ENCODE results near the gene FIGNL2.

DNA sequence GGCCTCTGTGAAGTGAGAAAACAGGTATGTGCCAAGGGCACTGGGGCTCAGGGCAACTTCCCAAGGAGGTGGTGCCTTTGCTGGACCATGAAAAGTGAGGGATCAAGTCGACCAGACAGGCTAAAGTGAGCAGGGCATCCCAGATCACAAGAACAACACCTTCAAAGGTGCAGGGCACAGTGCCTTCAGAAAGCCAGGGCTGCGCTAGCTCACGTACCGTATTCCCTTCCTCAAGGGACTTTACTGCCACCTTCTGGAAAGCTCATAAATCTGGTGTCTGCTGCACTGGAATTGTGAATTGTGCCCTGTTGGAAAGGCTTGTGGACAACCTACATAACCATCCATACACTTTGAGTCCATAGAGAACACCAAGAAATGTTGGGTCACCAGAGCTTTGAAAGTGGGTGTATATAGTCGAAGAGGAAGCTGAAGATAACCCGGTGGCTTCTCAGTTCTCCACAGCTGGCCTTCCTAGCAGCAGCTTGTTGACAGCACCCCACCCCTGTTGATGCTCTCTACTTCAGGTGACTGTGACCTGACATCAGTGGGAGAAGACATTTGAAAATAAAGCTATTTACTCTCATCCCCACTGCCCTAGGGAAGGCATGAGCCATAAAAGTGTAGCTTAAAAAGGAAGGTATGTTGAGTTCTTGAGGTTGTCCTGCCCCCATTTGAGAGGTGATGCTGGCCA lies 24.5 kb downstream of the FIGNL2 start:
- TF ChIP-seq NR1H2 (CRISPR knock-in tag; IDR thresholded peaks at IDR 0.05; ENCODE audit: borderline replicate concordance, low read depth): no peak
- no peak for TF ChIP-seq FOXK2 (IDR thresholded peaks at IDR 0.05)
- no peak for TF ChIP-seq ESRRA (CRISPR knock-in tag; IDR thresholded peaks at IDR 0.05; ENCODE audit: low read depth)
- TF ChIP-seq PAWR (CRISPR knock-in tag; IDR thresholded peaks at IDR 0.05; ENCODE audit: borderline replicate concordance): no peak
- no peak for TF ChIP-seq FOSL1 (CRISPR knock-in tag; IDR thresholded peaks at IDR 0.05; ENCODE audit: borderline replicate concordance)
- TF ChIP-seq SIN3B (IDR thresholded peaks at IDR 0.05; ENCODE audit: low read length): no peak
- TF ChIP-seq ZNF713 (CRISPR knock-in tag; IDR thresholded peaks at IDR 0.05): no peak
- no peak for TF ChIP-seq SP2 (CRISPR knock-in tag; IDR thresholded peaks at IDR 0.05)
- TF ChIP-seq, protein P1, sequence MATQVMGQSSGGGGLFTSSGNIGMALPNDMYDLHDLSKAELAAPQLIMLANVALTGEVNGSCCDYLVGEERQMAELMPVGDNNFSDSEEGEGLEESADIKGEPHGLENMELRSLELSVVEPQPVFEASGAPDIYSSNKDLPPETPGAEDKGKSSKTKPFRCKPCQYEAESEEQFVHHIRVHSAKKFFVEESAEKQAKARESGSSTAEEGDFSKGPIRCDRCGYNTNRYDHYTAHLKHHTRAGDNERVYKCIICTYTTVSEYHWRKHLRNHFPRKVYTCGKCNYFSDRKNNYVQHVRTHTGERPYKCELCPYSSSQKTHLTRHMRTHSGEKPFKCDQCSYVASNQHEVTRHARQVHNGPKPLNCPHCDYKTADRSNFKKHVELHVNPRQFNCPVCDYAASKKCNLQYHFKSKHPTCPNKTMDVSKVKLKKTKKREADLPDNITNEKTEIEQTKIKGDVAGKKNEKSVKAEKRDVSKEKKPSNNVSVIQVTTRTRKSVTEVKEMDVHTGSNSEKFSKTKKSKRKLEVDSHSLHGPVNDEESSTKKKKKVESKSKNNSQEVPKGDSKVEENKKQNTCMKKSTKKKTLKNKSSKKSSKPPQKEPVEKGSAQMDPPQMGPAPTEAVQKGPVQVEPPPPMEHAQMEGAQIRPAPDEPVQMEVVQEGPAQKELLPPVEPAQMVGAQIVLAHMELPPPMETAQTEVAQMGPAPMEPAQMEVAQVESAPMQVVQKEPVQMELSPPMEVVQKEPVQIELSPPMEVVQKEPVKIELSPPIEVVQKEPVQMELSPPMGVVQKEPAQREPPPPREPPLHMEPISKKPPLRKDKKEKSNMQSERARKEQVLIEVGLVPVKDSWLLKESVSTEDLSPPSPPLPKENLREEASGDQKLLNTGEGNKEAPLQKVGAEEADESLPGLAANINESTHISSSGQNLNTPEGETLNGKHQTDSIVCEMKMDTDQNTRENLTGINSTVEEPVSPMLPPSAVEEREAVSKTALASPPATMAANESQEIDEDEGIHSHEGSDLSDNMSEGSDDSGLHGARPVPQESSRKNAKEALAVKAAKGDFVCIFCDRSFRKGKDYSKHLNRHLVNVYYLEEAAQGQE (IDR thresholded peaks at IDR 0.05; ENCODE audit: borderline replicate concordance in 1 of 2, low read depth in 1 of 2, low read length in 2 of 2): no peak
- TF ChIP-seq GABPA (IDR thresholded peaks at IDR 0.05; ENCODE audit: low read depth, low read length): no peak
- no peak for TF ChIP-seq GABPA (CRISPR knock-in tag; IDR thresholded peaks at IDR 0.05; ENCODE audit: low read depth)
- TF ChIP-seq ZNF274 (CRISPR knock-in tag; IDR thresholded peaks at IDR 0.05): no peak
- TF ChIP-seq SRF (IDR thresholded peaks at IDR 0.05; ENCODE audit: low read depth, low read length): no peak

Measured in HepG2 (cell line).